DMS 273 (cell line): ENCODE results near the gene NODAL.
"Not testable (repeated sequence)": the region's sequence is repeated elsewhere in the genome, so short reads cannot be mapped to it uniquely, and the experiment has no call there.

ENCODE experiments used
- DNase-seq: peaks from one replicate; lab custom pipeline; 2025; ENCODE audit not compliant: unreplicated experiment; lab: John Stamatoyannopoulos, UW

NODAL gene

DNA sequence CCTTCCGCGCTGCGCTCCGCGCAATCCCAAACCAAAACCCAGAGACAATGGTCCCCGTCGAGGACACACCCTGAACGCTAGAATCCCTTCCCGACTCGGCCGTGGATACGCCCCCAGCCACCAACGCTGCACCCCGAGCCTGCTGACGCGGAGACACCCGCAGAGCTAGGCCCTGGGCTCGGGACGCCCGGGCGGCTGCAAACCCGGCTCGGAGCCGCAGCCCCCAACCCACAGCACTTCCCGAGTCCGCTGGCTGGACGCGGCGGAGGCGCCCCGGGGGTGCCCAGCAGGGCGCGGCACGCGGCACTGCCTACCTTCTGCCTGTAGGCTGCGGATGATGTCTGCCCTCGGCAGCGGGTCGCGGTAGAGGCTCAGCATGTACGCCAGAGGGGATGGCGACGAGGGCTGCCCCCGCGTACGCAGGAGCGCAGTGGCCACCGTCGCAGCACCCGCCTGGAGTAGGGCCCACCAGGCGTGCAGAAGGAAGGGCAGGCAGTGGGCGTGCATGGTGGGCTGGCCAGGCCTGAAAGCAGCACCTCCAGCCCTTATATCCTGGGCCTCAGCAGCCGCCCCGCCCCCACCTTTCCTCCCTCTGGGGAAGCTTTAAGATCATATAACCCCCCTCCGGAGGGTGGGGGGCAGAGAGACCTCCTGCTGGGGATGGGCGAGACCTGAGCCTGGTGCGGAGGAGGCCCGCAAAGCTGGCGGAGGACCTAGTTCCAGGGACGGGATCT, at the start of gene NODAL:
TSS of gene NODAL (minus strand) at position 521 of the 734 bp plus-strand sequence. CDS start at position 507, 14 bp downstream.
- no peak for DNase-seq

GRCh38 chr10:70490142-70490541, 48.7 kb upstream of the NODAL start:
- DNase-seq, result no peak

DNA sequence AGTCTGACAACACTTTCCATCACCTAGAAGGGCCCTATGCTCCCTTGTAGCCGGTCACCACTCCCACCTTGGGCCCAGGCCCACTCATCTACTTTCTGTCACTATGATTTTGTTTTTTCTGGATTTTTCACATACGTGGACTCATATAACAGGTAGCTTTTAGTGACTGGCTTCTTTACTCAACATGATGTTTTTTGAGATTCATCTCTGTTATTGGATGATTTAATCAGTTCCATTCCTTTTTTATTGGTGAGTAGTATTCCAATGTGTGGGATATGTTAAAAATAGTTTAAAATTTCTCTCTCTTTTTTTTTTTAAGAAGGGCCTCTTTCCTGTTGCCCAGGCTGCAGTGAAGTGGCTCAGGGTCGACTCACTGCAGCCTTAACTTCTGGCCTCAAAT, 46.3 kb upstream of the NODAL start:
- DNase-seq, result no peak

- DNase-seq, result not testable (repeated sequence)
These were observed 42.4 kb upstream of the NODAL start for GRCh38 chr10:70483872-70484271.

- no peak for DNase-seq
These were observed 41.7 kb upstream of the NODAL start for GRCh38 chr10:70482982-70483760.

GRCh38 chr10:70481831-70482530, 40.5 kb upstream of the NODAL start:
- no peak for DNase-seq

- DNase-seq, result no peak
These were observed 39.6 kb upstream of the NODAL start for GRCh38 chr10:70481105-70481504.

GRCh38 chr10:70480239-70480861, 38.9 kb upstream of the NODAL start:
- DNase-seq, result peak; percentile 32

DNA sequence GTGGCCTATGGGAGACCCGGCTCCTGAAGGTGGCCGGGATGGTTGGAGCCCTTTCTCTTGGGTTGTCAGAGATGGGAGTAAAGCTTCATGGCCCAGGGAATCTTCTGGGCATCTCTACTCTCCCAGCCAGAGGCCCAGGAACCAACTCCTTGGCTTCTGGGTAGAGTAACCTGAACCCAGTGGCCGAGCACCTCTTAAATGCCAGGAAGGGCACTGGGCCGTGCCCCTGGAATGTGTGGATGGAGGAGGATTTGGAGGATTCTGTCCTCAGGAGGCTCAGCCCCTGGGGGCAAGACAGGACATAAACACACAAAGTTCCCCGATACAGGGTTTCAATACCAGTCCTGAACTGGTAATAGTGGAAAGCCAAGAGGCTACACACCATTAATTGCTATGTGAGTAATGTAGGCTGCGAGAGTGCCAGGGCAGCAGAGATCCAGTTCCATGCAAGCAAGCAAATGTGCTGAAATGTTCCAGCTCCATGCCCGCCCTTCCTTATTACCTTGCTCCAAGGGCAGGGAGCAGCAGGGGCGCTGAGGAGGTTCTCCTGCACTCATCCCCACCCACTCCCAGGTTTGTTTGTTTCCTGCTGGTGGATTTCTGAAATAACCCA, 38.3 kb upstream of the NODAL start:
- DNase-seq, result peak; percentile 32

- DNase-seq, result peak; percentile 62
These were observed 37.7 kb upstream of the NODAL start for GRCh38 chr10:70479165-70479581.

- DNase-seq, result peak; percentile 86
These were observed 37.0 kb upstream of the NODAL start, which contains the start of gene PALD1 for GRCh38 chr10:70478191-70479164. TSS of gene PALD1 (plus strand) at chr10:70478767. CDS start at chr10:70525952, 47,185 bp downstream.

DNA sequence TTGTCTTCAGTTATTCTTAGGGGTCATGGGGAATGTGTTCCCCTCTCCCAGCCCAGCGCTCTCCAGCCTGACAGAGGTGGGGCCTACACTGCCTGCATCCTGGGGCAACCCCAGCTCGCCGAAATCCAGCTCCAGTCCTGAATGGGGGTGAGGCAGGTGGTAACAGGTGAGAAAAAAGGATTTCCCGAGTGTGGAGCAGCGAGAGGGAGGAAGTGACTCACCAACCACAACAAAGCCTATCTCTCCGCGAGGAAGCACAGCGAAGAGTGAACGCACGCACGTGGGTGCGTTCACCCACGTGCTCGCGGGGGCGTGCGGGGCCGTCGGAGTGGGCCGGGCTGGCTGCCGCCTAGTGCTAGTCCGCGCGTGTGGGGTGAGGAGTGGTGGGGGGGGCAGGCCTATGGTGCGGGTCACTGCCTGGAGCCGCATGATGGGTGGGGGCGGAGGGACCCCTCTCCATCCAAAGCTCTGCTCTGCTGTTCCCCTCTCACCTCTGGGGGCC, 36.2 kb upstream of the NODAL start:
- DNase-seq, result peak; percentile 24

DNA sequence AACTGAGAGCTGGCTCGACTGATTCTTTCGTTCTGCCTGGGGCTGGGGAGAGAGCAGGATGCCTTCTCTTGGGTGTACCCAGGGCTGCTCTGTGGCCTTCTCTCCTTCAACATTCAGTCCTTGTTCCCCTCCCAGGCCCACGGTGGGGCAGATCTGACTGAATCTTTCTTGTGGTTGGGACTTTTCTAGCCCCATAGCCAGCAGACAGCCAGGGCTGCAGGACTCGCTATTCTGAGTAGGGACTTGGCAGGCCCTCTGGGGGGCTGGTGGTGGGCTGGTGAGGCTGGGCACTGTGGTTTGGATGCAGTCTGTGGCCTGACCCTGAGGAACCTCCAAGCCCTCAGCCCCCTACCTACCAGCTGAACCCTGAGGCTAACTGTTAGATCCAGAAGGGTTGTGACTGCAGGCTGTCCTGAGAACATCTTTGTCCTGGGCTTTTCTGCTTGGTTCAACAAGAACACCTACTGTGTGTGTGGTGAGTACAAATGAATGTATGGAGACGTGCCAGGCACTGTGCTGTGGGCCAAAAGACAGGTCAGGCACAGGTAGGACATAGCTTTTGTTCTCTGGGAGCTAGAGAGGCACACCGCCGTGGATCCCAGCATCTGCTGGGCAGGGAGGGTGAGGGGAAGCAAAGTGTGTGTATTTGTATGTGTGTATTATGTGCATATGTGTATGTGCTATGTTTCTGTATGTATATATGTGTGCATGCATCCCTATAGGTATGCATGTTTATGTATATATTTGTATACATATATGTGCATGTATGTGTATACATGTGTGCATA, 35.0 kb upstream of the NODAL start:
- no peak for DNase-seq

DNA sequence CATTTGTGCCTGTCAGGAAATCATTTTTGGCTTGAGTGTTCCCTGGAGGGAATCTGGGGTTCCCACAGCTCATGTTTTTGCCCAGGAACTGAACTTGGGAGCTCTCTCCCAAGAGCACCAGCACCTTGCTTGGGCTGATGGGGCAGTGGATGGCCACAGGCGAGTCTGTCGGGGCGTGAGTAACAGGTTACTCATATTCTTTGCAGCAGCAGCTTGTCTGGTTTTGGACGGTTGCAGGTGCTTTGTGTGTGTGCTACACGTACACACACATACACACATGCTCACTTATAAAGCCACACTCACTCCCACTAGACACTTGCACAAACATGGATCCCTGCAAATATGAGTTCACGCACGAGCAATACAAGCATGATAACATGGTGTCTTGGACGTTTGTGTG, 34.2 kb upstream of the NODAL start:
- DNase-seq, result no peak

DNA sequence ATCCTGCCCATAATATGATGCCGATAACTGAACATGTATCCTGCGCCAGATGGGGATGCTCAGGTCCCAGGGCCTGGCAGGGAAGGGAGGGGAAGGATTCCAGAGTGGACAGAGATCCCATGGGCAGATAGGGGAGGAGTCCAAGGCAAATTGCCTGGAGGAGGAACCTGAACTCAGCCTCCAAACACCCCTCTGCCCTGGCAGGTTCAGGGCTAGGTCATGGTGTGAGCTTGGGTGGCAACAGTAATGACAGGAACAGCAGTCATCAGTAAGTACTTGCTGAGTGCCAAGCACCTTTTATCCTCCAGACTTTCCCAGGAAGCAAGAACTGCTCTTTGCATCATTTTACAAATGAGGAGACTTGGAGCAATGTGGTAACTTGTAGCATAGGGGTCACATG, 33.3 kb upstream of the NODAL start:
- peak; percentile 52 for DNase-seq

DNA sequence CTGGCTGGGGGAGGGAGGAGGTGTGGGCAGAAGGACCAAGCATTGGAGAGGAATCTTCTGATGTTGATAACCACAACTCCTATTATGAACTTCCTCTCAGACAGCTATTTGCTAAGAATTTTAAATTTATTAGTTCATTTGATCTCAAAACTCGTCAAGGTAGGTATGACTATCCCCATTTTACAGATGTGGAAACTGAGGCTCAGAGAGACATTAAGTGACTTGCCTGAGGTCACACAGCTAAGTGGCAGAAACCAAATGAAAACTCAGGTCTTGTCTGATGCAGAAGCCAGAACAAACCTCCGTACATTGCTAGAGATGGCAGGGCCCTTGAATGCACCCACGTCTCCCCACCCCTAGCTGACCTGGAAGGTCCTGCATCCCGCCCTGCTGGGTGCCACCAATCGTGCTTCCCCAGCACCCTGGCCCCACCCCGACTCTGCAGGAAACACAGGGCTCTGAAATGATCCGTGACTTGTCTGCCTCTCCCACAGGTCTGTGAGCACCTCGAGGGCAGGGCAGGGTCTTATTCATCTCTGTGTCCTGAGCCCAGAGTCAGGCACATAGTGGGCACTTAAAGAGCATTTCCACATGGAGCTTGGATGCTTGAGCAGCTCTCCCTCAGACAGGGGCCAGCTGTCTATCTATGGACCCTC, 31.4 kb upstream of the NODAL start:
- no peak for DNase-seq

GRCh38 chr10:70466951-70467350, 25.5 kb upstream of the NODAL start:
- DNase-seq, result no peak

GRCh38 chr10:70465832-70466231, 24.4 kb upstream of the NODAL start:
- no peak for DNase-seq
